ENCODE measurements around the gene WBP1L.
A peak's percentile ranks its signal among the peaks of the same experiment; 100 is the strongest.
"Not testable (repeated sequence)": the region's sequence is repeated elsewhere in the genome, so short reads cannot be mapped to it uniquely, and the experiment has no call there.

Gene WBP1L

DNA sequence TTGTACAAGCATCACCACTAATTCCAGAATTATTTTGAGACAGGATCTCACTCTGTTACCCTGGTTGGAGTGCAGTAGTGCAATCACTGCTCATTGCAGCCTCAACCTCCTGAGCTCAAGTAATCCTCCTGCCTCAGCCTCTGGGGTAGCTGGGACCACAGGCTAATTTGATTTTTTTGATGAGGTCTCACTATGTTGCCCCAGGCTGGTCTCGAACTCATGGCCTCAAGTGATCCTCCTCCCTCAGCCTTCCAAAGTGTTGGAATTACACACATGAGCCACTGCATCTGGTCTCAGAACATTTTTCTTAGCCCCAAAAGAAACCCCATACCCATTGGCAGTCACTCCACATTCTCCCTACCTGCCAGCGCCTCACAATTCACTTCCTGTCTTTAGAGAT is 3.5 kb upstream of the WBP1L start:
- H3K27ac Mint-ChIP-seq, result no peak overlapping the region
- peaks cover 18% of the 10 kb centered on the region for H3K4me1 Mint-ChIP-seq
- no peak overlapping the region for H3K4me3 Mint-ChIP-seq
- peaks cover 20% of the 10 kb centered on the region for H3K36me3 Mint-ChIP-seq
- no peak for ATAC-seq
- no peaks in the 10 kb centered on the region for H3K27me3 Mint-ChIP-seq
- peaks cover 5% of the 10 kb centered on the region for H3K9me3 Mint-ChIP-seq

DNA sequence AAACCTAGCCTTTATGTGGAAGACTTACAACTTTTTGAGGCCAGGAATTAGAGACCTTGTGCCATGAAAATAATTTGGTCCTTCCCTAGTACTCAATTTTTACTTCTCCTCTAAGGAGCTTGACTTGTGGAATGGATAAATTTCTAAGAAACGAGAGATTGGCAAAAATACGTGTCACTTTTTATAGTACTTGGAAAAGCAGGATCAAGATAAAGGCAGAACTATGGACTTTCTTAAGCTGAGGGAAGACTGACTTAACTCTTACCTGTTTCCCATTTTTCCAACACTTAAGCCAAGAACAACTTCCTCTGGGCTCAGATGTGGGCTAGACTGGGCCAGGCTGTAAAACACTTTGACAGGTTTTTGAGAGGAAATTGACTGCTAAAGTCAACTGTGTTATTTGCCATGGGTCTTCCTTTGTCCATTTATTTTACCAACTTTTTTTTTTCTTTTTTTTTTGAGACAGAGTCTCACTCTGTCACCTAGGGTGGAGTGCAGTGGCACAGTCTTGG is 2.0 kb upstream of the WBP1L start:
- Mint-ChIP-seq H3K36me3 (peaks cover 11% of the 10 kb centered on the region), H3K27ac (no peak overlapping the region), H3K27me3 (no peaks in the 10 kb centered on the region), H3K9me3 (peaks cover 5% of the 10 kb centered on the region), H3K4me1 (peaks cover 34% of the 10 kb centered on the region), H3K4me3 (no peak overlapping the region)
- ATAC-seq, result no peak

DNA sequence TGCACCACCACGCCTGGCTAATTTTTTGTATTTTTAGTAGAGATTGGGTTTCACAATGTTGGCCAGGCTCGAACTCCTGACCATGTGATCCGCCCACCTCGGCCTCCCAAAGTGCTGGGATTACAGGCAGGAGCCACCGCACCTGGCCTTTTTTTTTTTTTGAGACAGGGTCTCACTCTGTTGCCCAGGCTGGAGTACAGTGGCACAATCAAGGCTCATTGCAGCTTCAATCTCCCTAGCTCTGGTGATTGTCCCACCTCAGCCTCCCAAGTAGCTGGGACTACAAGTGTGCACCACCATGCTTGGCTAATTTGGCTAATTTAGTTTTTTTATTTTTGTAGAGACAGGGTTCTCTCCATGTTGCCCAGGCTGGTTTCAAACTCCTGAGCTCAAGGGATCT is 1.4 kb upstream of the WBP1L start:
- Mint-ChIP-seq H3K27ac (peak overlapping the region; percentile 87), H3K4me1 (peaks cover 34% of the 10 kb centered on the region)
- H3K4me3 Mint-ChIP-seq, H3K27me3 Mint-ChIP-seq, ATAC-seq, H3K9me3 Mint-ChIP-seq, H3K36me3 Mint-ChIP-seq: not testable (repeated sequence)

DNA sequence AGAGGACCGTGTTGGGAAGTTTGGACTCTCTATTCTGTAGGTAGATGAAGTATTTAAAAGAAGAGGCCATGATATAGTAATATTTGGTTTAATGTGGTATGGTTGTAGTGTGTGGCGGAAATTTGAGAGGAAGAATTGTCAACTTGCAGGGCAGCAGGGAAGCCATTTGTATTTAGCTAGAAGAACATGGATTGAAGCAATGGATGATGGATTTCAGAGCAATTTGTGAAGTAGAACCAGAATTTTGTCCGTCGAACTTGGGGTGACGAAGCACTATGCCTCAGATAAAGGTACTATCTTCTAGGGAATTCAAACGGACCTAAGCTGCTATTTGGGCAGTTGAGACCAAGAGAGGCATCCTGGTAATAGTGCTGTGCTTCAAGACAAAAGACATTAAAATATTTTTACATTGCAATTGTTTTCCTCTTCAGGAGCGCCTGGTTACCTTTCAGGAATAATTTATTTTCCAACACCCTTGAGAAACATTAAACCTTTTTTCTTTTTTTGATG is 615 bp upstream of the WBP1L start:
- no peak for ATAC-seq
- Mint-ChIP-seq H3K36me3 (peaks cover 2% of the 10 kb centered on the region), H3K4me3 (peak overlapping the region; percentile 91), H3K27me3 (no peaks in the 10 kb centered on the region), H3K4me1 (peaks cover 35% of the 10 kb centered on the region), H3K9me3 (peaks cover 5% of the 10 kb centered on the region), H3K27ac (peak overlapping the region; percentile 87)

DNA sequence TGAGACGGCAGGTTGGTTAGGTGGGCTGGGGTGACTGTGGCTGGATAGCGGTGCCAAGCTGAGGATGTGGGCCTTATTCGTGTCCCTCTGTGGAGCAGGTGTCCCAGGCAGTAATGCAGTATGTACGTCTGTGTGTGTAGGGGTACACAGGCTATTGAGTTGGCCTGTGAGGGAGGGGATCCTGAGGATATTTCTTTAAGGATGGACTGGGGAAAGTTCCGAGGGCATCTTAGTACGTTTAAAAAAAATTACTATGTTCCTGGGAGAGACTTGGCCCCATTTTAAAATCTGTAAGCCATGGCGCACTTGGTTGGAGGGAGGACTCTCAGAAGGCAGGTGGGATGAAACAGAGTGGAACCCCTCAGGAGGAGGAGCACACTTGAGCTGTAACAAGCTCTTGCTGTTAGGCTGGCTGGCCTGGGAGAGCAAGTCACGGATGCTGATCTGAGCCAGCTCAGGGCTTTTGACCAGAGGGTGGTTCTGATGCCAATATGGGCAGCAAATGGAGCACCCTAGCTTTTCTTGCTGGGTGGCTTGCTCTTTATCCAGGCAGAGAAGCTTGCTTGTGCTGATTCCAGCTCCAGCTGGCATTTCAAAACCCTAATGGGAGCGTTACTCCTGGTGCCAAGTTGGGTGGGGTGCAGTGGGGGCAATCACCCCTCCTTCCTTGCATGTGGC is 765 bp downstream of the WBP1L start:
- Mint-ChIP-seq H3K27ac (peak overlapping the region; percentile 87), H3K4me1 (peaks cover 44% of the 10 kb centered on the region), H3K9me3 (peaks cover 5% of the 10 kb centered on the region), H3K27me3 (no peaks in the 10 kb centered on the region), H3K36me3 (peaks cover 11% of the 10 kb centered on the region), H3K4me3 (peak overlapping the region; percentile 91)
- ATAC-seq, result peak; percentile 10

DNA sequence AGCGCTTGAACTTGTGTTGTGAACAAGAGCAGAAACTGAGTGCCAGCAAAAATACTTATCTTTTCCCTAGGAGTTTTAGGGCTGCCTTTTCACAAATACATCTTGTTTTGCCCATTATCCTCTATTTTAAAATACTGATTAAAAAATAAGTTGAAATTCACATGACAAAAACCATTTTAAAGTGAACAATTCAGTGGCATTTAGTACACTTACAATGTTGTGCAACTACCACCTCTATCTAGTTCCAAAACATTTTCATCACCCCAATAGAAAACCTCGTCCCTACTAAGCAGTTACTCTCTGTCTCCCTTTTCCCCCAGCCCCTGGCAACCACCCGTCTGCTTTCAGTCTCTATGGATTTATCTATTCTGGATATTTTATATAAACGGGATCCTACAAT is 1.4 kb downstream of the WBP1L start:
- Mint-ChIP-seq H3K27me3 (no peaks in the 10 kb centered on the region), H3K9me3 (peaks cover 5% of the 10 kb centered on the region), H3K36me3 (peaks cover 11% of the 10 kb centered on the region), H3K4me3 (peak overlapping the region; percentile 91), H3K27ac (peak overlapping the region; percentile 87), H3K4me1 (peaks cover 44% of the 10 kb centered on the region)
- no peak for ATAC-seq

DNA sequence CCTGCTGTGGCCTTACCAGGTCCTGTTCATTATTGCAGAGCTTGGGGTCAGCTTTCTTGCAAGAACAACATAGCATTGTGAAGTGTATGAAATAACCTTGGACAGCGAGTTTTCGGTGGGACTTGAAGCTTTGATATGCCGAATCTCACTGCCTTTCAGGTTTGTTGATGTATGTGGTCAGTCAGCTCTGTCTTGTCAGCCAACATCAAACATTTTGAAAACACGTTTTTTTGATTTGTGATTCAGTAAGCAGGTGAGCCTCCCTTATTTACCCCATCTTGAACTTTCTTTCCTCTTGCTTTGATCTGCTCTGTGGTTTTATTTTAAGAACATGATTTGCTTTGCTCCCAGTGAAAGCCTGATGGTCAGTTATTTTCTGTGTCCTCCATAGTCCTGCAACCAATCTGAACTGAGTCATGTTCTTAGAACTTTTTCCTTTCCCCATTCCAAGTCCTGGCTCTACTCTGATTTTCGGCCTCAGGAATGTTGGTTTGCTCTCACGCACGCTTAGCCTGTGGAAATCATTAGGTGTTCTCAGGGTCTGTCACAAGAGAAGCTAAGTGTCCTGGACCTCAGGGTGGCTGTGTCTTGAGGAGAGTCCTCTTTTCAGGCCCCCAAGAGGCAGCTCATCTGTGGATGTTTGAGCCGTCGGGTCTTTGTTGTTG is 8.7 kb downstream of the WBP1L start:
- Mint-ChIP-seq H3K4me1 (peaks cover 48% of the 10 kb centered on the region), H3K27me3 (no peaks in the 10 kb centered on the region), H3K4me3 (no peak overlapping the region), H3K9me3 (no peaks in the 10 kb centered on the region), H3K36me3 (peaks cover 22% of the 10 kb centered on the region), H3K27ac (peak overlapping the region; percentile 39)
- ATAC-seq, result no peak

DNA sequence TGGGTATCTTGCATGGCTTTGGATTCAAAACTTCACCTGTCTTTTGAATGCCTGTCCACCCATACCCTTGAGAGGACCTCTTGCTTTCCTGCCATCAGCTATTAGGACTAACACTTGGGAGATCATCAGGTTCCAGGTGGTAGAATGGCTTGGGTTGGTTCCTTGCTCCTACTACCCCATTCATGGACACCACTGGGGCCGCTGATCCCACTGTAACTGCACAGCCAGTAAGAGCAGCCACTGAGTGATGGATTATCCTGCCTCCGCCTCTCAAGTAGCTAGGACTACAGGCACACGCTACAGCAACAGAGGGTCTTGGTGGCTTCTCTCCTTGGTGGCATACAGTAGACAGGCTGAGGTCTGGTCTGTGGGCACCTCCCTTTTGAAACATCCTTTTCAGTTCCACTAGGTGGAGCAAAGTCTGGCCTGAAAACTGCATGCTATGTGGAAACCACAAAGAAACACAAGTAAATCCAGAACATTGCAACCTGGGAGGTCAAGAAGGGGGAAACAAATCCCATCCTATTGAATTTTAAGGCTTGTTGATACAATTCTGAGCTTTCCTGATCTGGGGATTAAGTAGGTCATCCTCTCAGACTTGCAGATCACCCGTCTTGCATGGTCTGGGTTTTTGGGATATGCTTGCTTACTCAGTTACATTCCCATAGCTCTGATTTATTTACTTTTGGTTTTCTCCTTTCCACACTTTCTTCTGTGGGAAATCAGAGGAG is 9.4 kb downstream of the WBP1L start:
- Mint-ChIP-seq H3K27ac (peak overlapping the region; percentile 39), H3K9me3 (no peaks in the 10 kb centered on the region), H3K36me3 (peaks cover 20% of the 10 kb centered on the region), H3K4me1 (peaks cover 52% of the 10 kb centered on the region), H3K4me3 (no peak overlapping the region), H3K27me3 (no peaks in the 10 kb centered on the region)
- peak; percentile 68 for ATAC-seq

- Mint-ChIP-seq H3K27ac (no peak overlapping the region), H3K4me3 (no peak overlapping the region), H3K9me3 (no peaks in the 10 kb centered on the region), H3K4me1 (peaks cover 52% of the 10 kb centered on the region), H3K27me3 (no peaks in the 10 kb centered on the region), H3K36me3 (peaks cover 20% of the 10 kb centered on the region)
- ATAC-seq, result no peak
These were observed 10.0 kb downstream of the WBP1L start for GRCh38 chr10:102753718-102754117.

DNA sequence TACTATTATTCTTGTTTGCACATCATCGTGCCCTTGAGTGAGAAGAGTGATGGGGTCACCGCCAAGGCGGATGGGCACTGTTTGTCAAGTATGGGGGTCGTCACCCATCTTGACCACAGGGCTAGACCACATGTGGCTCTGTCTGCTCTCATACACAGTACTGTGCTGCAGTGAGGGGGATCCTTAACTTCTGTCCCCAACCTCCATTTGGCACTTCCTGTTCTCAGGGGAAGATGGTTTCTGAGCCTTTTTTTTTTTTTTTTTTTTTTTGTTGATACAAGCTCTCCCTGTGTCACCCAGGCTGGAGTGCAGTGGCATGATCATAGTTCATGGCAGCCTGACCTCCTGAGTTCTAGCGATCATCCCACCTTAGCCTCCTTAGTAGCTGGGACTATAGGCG is 13.6 kb downstream of the WBP1L start:
- Mint-ChIP-seq H3K4me1 (peaks cover 39% of the 10 kb centered on the region), H3K4me3 (no peak overlapping the region), H3K27ac (no peak overlapping the region), H3K9me3 (peaks cover 3% of the 10 kb centered on the region), H3K27me3 (no peaks in the 10 kb centered on the region), H3K36me3 (peaks cover 24% of the 10 kb centered on the region)
- no peak for ATAC-seq

DNA sequence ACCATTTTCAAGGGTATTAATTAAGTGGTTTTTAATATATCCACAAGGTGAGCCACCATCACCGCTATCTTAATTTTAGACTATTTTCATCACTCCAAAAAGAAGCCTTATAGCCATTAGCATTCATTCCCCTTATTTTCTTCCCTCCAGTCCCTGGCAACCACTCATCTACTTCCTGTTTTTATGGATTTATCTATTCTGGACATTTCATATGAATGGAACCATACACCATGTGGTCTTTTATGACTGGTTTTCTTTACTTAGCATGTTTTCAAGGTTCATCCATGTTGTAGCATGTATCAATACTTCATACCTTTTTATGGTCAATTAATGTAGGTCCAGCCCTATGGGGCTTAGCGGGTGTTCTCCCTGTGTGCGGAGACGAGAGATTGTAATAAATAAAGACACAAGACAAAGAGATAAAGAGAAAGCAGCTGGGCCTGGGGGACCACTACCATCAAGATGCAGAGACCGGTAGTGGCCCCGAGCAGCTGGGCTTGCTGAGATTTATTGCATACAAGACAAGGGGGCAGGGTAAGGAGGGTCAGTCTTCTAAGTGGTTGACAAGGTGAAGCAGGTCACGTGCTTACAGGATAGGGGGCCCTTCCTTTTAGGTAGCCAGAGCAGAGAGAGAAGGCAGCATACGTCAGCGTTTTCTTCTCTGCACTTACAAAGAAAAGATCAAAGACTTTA is 14.6 kb downstream of the WBP1L start:
- Mint-ChIP-seq H3K4me1 (peaks cover 35% of the 10 kb centered on the region), H3K4me3 (no peak overlapping the region), H3K36me3 (peaks cover 30% of the 10 kb centered on the region), H3K27me3 (no peaks in the 10 kb centered on the region), H3K27ac (peak overlapping the region; percentile 5), H3K9me3 (peaks cover 3% of the 10 kb centered on the region)
- no peak for ATAC-seq

GRCh38 chr10:102758933-102759262 is 15.2 kb downstream of the WBP1L start:
- H3K9me3 Mint-ChIP-seq, H3K4me3 Mint-ChIP-seq, H3K27me3 Mint-ChIP-seq, ATAC-seq: not testable (repeated sequence)
- peaks cover 33% of the 10 kb centered on the region for H3K4me1 Mint-ChIP-seq
- H3K27ac Mint-ChIP-seq, result peak overlapping the region; percentile 5
- peaks cover 30% of the 10 kb centered on the region for H3K36me3 Mint-ChIP-seq

DNA sequence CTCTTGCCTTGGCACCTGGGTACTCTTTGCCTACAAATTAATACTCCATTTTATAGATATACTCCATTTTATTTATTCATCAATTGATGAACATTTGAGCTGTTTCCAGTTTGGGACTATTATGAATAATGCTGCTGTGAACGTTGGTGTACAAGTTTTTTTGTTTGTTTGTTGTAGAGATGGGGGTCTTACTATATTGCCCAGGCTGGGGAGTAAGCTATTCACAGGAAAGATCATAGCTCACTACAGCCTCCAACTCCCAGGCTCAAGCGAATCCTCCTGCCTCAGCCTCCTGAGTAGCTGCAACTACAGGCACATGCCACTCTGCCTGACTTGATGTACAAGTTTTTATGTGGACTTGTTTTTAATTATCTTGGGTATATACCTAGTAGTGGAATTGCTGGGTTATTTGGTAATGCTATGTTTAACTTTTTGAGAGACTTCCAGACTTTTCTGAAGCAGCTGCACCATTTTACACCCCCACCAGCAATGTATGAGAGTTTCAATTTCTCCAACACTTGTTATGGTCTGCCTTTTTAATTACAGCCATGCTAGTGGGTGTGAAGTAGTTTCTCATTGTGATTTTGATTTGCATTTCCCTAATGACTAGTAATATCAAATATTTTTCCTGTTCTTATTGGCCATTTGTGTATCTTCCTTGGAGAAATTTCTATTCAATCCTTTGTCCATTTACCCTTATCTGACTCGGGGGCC is 15.9 kb downstream of the WBP1L start:
- Mint-ChIP-seq H3K4me1 (peaks cover 33% of the 10 kb centered on the region), H3K27ac (no peak overlapping the region)
- no peak for ATAC-seq

DNA sequence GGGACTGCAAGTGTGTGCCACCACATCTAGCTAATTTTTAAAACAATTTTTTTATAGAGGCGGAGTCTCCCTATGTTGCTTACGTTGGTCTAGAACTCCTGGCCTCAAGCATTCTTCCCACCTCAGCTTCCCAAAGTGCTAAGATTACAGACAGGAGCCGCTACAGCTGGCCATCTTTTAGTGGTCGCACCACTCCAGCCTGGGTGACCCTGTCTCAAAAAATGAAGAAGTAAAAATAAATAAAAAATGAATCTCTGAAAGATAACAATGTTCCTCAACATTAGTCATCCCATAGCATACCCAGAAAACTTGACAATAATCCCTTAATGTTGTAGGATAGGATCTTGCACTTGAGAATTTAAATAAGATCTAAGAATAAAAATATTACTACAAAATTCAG is 18.2 kb downstream of the WBP1L start:
- Mint-ChIP-seq H3K36me3 (peaks cover 38% of the 10 kb centered on the region), H3K27me3 (no peaks in the 10 kb centered on the region), H3K27ac (no peak overlapping the region), H3K9me3 (peaks cover 3% of the 10 kb centered on the region), H3K4me3 (no peak overlapping the region), H3K4me1 (peaks cover 28% of the 10 kb centered on the region)
- ATAC-seq, result no peak

More for the DNA sequence above, 15.9 kb downstream of the WBP1L start:
- Mint-ChIP-seq H3K27me3 (no peaks in the 10 kb centered on the region), H3K9me3 (peaks cover 3% of the 10 kb centered on the region), H3K36me3 (peaks cover 30% of the 10 kb centered on the region), H3K4me3 (no peak overlapping the region)
